Measurements from ENCODE around the gene NCOR2.

DNA sequence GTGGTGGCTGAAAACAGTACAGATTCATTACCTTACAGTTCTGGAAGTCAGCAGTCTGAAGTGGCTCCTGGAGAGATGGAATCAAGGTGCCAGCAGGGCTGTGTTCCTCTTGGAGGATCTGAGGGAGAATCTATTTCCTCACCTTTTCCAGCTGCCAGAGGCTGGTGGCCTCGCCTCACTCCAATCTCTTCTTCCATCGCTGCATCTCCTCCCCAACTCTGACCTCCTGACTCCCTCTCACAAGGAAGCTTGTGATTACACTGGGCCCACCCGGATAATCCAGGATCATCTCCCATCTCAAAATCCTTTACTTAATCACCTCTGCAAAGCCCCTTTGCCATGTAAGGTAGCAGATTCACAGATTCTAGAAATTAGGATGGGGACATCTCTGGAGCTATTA is 11.4 kb upstream of the NCOR2 start:
- TF ChIP-seq, protein P1, sequence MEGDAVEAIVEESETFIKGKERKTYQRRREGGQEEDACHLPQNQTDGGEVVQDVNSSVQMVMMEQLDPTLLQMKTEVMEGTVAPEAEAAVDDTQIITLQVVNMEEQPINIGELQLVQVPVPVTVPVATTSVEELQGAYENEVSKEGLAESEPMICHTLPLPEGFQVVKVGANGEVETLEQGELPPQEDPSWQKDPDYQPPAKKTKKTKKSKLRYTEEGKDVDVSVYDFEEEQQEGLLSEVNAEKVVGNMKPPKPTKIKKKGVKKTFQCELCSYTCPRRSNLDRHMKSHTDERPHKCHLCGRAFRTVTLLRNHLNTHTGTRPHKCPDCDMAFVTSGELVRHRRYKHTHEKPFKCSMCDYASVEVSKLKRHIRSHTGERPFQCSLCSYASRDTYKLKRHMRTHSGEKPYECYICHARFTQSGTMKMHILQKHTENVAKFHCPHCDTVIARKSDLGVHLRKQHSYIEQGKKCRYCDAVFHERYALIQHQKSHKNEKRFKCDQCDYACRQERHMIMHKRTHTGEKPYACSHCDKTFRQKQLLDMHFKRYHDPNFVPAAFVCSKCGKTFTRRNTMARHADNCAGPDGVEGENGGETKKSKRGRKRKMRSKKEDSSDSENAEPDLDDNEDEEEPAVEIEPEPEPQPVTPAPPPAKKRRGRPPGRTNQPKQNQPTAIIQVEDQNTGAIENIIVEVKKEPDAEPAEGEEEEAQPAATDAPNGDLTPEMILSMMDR (IDR thresholded peaks at IDR 0.05), result no peak
- TF ChIP-seq FOXP1 (CRISPR knock-in tag; IDR thresholded peaks at IDR 0.05; ENCODE audit: borderline replicate concordance) (no peak), ZNF121 (CRISPR knock-in tag; IDR thresholded peaks at IDR 0.05) (no peak), KAT7 (CRISPR knock-in tag; IDR thresholded peaks at IDR 0.05; ENCODE audit: borderline replicate concordance) (no peak), TP53 (CRISPR knock-in tag; IDR thresholded peaks at IDR 0.05) (no peak), ZBTB21 (CRISPR knock-in tag; IDR thresholded peaks at IDR 0.05; ENCODE audit: borderline replicate concordance) (no peak), NR2C2 (CRISPR knock-in tag; IDR thresholded peaks at IDR 0.05) (no peak), FOXJ3 (CRISPR knock-in tag; IDR thresholded peaks at IDR 0.05; ENCODE audit: borderline replicate concordance) (no peak), NFYB (CRISPR knock-in tag; conservative IDR thresholded peaks at IDR 0.05; ENCODE audit: low read depth) (no peak)
- TF ChIP-seq, protein P2, sequence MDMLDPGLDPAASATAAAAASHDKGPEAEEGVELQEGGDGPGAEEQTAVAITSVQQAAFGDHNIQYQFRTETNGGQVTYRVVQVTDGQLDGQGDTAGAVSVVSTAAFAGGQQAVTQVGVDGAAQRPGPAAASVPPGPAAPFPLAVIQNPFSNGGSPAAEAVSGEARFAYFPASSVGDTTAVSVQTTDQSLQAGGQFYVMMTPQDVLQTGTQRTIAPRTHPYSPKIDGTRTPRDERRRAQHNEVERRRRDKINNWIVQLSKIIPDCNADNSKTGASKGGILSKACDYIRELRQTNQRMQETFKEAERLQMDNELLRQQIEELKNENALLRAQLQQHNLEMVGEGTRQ (CRISPR knock-in tag; IDR thresholded peaks at IDR 0.05), result no peak
- TF ChIP-seq, protein P3, sequence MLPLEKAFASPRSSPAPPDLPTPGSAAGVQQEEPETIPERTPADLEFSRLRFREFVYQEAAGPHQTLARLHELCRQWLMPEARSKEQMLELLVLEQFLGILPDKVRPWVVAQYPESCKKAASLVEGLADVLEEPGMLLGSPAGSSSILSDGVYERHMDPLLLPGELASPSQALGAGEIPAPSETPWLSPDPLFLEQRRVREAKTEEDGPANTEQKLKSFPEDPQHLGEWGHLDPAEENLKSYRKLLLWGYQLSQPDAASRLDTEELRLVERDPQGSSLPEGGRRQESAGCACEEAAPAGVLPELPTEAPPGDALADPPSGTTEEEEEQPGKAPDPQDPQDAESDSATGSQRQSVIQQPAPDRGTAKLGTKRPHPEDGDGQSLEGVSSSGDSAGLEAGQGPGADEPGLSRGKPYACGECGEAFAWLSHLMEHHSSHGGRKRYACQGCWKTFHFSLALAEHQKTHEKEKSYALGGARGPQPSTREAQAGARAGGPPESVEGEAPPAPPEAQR (CRISPR knock-in tag; IDR thresholded peaks at IDR 0.05), result no peak
- TF ChIP-seq, protein P4, sequence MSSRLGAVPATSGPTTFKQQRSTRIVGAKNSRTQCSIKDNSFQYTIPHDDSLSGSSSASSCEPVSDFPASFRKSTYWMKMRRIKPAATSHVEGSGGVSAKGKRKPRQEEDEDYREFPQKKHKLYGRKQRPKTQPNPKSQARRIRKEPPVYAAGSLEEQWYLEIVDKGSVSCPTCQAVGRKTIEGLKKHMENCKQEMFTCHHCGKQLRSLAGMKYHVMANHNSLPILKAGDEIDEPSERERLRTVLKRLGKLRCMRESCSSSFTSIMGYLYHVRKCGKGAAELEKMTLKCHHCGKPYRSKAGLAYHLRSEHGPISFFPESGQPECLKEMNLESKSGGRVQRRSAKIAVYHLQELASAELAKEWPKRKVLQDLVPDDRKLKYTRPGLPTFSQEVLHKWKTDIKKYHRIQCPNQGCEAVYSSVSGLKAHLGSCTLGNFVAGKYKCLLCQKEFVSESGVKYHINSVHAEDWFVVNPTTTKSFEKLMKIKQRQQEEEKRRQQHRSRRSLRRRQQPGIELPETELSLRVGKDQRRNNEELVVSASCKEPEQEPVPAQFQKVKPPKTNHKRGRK (CRISPR knock-in tag; IDR thresholded peaks at IDR 0.05; ENCODE audit: borderline replicate concordance), result no peak

Measured in WTC11 (cell line).